ENCODE results near the gene TGFB2.

The TGFB2 gene

DNA sequence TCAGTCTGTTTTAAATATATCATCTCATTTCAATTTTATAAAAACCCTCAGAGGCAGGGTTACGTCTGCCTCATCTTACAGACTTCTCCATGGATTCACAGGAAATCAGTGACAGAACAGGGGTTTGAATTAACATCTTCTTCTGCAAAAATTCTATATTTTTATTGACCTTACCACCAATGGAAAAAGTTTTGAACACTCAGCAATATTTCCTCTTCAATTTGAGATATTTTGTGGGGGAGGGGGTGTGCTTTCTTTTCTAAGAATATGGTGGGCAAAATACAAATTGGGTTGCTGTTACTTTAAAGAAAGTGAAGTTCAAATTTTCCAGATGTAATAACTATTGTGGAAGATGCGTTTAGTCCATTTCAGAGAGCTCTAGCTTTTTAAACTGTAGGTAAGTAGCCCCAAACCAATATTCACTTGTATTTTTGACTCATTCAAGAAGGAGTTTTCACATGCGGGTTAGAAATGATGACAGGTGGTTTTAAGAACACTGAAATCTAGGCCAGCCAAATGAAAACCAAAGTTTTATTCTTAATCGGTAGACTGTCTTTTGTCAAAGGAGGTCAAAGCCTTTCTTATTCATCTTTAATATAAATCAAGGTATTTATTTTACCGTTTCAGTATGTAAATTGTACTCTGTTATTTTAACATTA, 17.4 kb downstream of the TGFB2 start:
- DNase-seq (ENCODE audit: low read depth) = no peak

- DNase-seq (ENCODE audit: low read depth) = no peak
Measured at GRCh38 chr1:218363141-218363540, 18.0 kb downstream of the TGFB2 start.

- DNase-seq (ENCODE audit: low read depth) = no peak
Measured at GRCh38 chr1:218364028-218364710, 19.0 kb downstream of the TGFB2 start.

DNA sequence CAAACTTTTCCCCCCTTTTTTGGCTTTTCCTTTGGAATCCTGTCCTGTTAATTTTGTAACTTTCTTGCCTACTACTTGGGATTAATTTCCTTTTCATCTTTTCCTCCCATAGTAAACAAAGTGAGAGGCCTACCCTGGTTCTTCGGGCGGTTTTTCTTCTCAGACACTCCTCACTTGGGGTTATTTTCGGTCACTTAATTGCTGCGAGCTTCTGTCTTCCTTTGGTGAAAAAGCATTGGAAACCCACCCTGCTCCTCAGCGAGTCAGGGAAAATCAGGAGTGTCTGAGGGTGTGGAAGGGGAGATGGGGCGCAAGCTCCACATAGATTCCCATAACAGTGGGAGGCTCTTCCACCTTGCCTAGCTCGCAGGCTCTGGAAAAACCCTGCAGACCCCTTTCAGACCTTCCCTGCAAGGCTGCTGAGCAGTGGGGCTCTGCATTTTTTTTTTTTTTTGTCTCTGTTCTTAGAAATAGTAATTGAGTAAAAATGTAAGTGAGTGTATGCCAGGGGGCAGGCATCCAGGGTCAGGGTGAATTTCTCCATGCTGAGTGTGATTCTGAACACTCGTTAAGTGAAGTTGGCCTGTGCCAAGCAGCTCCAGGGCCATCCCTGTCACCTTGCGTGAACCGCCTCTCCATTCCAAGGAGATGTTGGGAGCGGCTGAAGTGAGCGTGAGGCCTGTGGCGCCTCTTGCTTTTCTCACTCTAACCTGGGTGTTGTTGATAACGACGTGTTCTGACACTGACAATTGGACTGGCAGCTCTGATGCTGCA, 20.3 kb downstream of the TGFB2 start:
- DNase-seq (ENCODE audit: low read depth) = no peak

DNA sequence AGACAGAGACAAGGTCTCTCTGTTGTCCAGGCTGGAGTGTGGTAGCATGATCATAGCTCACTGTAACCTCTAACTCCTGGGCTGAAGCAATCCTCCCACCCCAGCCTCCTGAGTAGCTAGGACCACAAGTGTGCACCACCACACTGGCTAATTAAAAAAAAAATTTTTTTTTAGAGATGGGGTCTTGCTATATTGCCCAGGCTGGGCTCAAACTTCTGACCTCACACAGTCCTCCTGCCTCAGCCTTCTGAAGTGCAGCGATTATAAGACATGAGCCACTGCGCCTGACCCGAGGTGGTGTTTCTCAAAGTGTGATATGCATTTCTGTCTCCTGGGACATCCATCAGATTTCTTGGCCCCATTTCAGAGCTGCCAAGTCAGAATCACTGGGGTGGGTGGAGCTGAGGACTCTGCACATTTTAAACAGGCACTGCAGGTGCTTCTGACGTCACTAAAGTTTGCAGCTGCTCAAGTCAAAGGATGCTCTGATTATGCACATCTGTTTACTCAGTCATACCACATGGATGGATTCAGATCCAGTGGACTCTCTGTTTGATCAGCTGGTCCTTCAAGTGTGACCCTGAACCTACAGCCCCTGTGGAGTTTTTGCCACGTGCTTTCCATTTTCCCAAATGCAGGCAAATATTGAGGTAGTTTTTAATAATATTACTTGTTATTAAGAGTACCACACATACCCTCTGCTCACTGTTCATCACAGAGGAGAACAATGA, 21.4 kb downstream of the TGFB2 start:
- no peak for DNase-seq (ENCODE audit: low read depth)

GRCh38 chr1:218367118-218367517, 22.0 kb downstream of the TGFB2 start:
- no peak for DNase-seq (ENCODE audit: low read depth)

- no peak for DNase-seq (ENCODE audit: low read depth)
Measured at GRCh38 chr1:218368686-218369085, 23.6 kb downstream of the TGFB2 start.

DNA sequence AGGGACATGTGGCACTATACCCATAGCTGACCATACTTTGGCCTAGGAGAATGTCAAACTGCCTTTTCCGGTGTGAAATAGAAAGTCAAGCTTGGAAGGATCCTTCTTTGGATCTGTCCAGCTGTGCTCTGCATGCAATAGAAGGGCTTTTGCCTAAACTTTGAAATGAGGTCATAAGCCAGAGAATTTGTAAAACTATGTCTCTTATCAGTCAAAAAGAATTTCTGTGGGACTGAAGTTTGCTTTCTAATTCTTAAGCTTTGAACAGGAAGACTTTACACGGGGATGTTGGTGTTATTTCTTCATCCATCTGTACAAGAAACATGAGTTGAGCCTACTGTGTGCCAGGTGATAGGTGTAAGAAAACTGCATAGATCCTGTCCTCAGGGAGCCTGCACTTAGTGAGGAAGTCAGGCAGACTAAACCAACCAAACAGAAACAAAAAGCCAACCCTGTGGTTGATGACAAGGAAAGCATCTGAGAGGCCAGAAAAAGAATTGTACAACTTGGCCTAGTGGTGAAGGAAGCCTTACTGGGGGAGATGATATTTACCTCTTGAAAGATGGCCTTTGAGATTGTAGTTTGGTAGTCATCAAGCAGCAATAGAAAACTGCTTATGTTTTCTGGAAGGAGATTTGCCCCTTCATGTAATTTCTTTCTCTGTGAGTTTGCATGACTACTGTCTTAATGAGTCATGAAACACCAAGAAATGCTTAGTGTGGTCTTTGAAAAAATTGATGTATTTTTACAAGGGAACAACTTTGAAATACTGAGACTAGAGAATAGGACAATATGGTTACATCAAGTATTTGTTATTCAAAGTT, 24.8 kb downstream of the TGFB2 start:
- DNase-seq (ENCODE audit: low read depth) = no peak

DNA sequence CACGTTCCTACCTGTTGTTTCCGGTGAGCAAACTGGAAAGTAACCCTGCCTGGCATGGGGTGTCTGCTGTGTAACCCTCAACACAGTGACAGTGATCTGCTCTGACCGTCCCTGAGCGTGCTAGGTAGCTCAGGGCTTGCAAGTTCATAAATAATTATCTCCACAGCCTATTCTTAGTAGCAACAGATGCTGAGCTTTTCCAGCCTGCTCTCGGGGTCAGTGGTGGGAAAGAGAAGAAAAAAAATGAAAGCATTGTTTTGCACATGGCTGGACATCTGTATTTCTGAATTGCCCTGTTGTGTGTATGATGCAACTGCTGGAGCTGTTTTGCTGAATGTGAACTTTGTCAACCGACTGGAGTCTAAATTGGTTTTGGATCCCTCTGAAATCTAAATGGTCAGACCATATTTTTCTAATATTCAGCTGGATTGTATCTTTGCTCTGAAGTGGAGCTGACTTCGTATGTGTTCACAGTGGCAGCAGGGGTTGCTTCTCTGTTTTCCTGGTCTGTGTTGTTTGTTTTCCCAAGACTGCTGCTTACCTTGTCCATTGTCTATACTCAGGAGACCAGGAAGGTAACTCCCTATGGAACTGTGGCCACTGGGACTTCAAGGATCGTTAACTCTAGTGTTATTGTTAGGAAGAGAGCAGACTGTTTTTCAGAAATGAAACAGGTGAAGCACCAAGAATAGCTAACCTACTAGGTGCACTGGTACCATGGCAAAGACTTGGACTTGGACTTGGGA, 27.0 kb downstream of the TGFB2 start:
- no peak for DNase-seq (ENCODE audit: low read depth)

GRCh38 chr1:218374401-218375353, 29.5 kb downstream of the TGFB2 start:
- DNase-seq (ENCODE audit: low read depth) = no peak

DNA sequence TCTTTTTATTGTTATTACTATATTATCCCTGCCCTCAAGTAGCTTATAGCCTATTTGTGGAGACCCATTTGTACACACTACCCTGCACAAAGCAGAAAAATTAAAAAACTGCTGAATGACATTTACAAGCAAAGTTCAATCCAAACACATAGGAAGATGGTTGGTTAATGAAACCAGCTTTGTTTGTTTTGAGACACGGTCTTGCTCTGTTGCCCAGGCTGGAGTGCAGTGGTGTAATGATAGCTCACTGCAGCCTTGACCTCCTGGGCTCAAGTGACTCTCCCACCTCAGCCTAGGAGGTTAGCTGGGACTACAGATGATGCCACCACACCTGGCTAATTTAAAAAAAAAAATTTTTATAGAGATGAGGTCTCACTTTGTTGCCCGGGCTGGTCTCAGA, 31.6 kb downstream of the TGFB2 start:
- no peak for DNase-seq (ENCODE audit: low read depth)

GRCh38 chr1:218377143-218377660, 32.1 kb downstream of the TGFB2 start:
- peak; percentile 97 for DNase-seq (ENCODE audit: low read depth)

DNA sequence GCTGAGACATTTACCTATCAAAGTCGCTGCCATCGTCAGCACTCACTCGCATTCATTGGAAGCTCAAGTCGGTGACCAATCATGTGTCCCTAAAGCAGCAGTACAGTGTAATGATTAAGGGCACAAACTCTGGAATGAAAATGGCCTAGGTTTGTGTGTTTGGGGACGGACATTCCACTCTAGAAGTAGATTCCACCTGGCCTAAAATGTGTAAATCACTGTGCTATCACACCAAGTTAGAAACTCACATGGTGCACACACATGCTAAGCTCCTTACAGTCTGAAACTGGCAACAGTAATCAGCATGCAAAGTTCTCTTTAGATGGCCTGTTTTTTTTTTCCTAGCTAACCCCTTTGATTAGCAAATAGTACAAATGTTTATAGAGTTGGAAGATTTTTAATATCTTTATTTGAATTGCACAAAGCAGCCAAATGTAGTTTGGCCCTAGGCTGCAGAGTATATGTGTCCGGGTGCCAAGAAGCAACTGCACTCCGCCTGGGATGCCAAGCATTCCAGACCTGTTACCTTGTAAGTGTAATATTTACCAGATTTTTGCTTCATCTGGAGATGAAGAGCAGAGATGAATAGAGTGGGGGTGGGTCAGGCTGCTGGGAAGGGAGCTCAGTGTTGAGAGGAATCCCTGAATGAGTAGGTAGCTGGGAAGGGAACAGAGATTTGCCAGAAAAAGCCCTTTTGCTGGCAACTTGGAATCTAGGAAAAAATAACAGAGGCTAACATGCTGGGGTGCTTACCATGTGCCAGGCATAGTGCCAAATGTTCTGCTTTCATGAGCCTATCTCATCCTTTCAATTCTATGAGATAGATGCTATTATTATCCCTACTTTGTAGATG, 35.2 kb downstream of the TGFB2 start:
- peak; percentile 84 for DNase-seq (ENCODE audit: low read depth)

DNA sequence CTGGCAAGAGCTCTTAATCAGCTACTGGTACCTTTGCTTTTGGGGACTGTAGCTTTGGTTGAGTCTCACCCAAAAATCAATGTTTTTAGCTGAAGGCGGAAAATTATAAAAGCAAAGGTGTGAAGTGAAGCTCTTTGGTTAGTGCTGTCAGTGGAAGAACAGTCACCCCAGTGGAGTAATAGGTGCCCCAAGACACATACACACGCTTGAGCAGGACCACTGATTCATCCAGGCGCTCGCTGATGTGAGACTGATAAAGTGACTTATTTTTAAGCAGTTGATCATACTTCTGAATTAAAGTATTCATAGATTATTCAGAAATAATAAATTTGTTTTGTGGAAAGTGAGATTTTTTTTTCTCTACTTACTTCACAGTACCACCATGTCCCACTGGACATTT, 37.1 kb downstream of the TGFB2 start:
- no peak for DNase-seq (ENCODE audit: low read depth)

DNA sequence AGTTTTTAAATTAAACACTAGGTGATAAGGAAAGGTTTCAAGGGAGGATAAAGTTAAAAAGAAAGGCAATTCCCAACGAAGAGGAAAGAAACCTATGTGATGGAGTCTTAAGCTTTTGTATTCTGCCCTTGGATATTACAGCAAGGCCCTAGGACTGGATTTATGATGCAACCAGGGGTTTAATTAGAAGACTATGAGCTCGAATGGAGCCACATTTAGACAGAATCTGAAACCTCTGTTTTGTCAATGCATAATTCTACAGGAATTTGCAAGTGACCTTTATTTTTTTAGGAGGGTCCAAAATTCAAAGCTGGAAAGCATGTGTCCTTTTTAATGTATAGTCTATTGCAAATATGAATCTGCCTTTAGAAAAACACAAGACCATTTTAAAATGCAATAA, 37.9 kb downstream of the TGFB2 start:
- no peak for DNase-seq (ENCODE audit: low read depth)

DNA sequence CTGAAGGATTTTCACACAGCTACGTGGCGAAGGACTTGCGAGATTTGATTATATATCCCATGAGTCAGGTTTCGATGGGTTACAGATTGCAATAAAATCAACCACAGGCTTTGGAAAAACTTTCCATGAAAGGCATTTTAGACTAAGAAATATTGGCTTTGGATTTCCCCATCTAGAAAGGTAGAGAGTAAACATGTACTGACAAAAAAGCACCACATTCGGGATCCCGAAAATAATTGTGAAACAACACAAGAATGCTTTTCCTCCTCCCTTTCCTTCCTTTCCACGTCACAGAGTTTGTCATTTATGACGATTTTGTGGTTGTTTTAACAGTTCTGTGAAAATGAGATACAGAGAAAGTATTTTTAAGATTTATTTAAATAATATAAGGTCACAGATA, 38.5 kb downstream of the TGFB2 start:
- DNase-seq (ENCODE audit: low read depth) = peak; percentile 58

DNA sequence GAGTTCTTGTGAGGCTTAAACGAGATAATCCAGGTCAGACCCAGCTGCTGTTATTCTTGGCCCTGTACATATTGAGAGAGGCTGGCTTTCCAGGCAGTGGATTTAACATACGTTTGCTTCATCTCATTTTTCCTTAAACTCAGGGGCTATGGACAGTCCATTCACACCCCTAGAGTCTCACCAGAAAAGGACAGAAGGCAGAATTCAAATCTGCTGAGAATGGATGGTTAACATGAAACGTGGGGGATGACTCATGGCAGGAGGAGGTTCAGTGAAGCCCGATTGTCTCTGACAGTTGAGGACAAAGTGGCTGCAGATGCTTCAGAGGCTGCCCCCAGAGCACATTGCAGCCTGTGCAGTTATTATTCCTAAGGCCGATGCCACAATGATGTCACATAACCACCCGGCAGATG, 39.5 kb downstream of the TGFB2 start:
- no peak for DNase-seq (ENCODE audit: low read depth)

GRCh38 chr1:218388591-218388990, 43.5 kb downstream of the TGFB2 start:
- DNase-seq (ENCODE audit: low read depth) = no peak

DNA sequence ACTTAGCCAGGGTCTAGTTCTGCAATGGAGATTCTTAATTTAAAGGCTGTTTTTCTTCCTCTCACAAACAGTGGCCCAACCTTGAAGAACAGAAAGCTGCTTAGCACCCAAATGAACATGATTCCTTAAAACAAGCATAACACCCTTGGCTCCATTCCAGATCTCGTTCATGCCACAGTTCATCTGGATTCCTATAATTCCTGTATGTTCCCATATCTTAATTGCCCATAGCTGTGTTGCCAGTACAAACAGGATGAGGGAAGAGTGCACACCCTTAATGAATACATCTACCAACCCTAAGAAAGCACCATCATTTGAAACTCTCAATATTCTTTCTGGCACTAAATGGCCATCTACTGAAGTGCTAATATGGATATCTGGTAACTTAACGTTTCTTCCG, 45.5 kb downstream of the TGFB2 start:
- no peak for DNase-seq (ENCODE audit: low read depth)
